Fibroblast of the aortic adventitia (primary cell): Measurements from ENCODE around the gene RTL10. TPM values are rescaled to one million over a fixed set of nuclear protein-coding genes. Genes with fewer than 3 reads are reported as not detected.

Experiments
- total RNA-seq: library from RNA; depleted of rRNA; stranded (reverse); fragments of >200 nt; gene quantifications from 2 replicates; pipeline ENCODE4 v1.2.3, GENCODE V29; 2012; ENCODE audit warnings: low replicate concordance

The RTL10 gene
- total RNA-seq, 1 donor = 10.8 TPM

Other genes starting within 250 kb of the RTL10 start
- gene SEPTIN5, start 140.4 kb downstream of the RTL10 start, total RNA-seq = 18.4 and 62.3 TPM in 2 replicates
- gene GP1BB, start 131.3 kb downstream of the RTL10 start, total RNA-seq = 2.1 and 20.1 TPM in 2 replicates
- gene TBX1, start 94.1 kb downstream of the RTL10 start, total RNA-seq = 2.8 TPM in 1 of 2 replicates, not detected in the other
- 4.0 and 5.2 TPM in 2 replicates for gene GNB1L, start within 50 bp of the RTL10 start, total RNA-seq
- gene COMT, start 86.9 kb upstream of the RTL10 start, total RNA-seq = 120 and 151 TPM in 2 replicates
- 16.4 and 16.8 TPM in 2 replicates for gene TXNRD2, start 86.9 kb upstream of the RTL10 start, total RNA-seq
- 9.7 and 12.9 TPM in 2 replicates for gene ARVCF, start 161.9 kb upstream of the RTL10 start, total RNA-seq
- gene TANGO2, start 166.2 kb upstream of the RTL10 start, total RNA-seq = 25.7 and 41.7 TPM in 2 replicates
- 22.0 and 29.0 TPM in 2 replicates for gene DGCR8, start 225.4 kb upstream of the RTL10 start, total RNA-seq